Stimulated activated CD8-positive, alpha-beta memory T cell treated with anti-CD3 and anti-CD28 coated beads, Interleukin-7, amount 100 ng/mL, for 1 hour (primary cell): Measurements from ENCODE around the gene PSAPL1.

Experiments
- DNase-seq, 2 donors: peaks; one replicate each; pipeline ENCODE4 v3.0.0-alpha.2; 2020; ENCODE audit warnings: low read depth in 2 of 2

Gene PSAPL1

GRCh38 chr4:7431696-7432530 lies 2.8 kb downstream of the PSAPL1 start:
- DNase-seq: no peak

GRCh38 chr4:7430965-7431695 lies 3.6 kb downstream of the PSAPL1 start:
- no peak for DNase-seq

GRCh38 chr4:7430368-7430964 lies 4.3 kb downstream of the PSAPL1 start:
- DNase-seq: no peak

GRCh38 chr4:7429601-7430078 lies 5.1 kb downstream of the PSAPL1 start:
- DNase-seq: no peak

- DNase-seq: no peak
Measured at GRCh38 chr4:7429069-7429416, 5.7 kb downstream of the PSAPL1 start.

GRCh38 chr4:7428261-7429068 lies 6.3 kb downstream of the PSAPL1 start:
- no peak for DNase-seq

GRCh38 chr4:7427831-7428260 lies 6.9 kb downstream of the PSAPL1 start:
- no peak for DNase-seq

GRCh38 chr4:7427361-7427760 lies 7.4 kb downstream of the PSAPL1 start:
- DNase-seq: no peak

GRCh38 chr4:7426525-7427171 lies 8.1 kb downstream of the PSAPL1 start:
- DNase-seq: no peak

- no peak for DNase-seq
Measured at GRCh38 chr4:7425591-7426468, 8.9 kb downstream of the PSAPL1 start.

- no peak for DNase-seq
Measured at GRCh38 chr4:7425124-7425523, 9.6 kb downstream of the PSAPL1 start.

GRCh38 chr4:7424553-7425111 lies 10.1 kb downstream of the PSAPL1 start:
- no peak for DNase-seq

GRCh38 chr4:7423801-7424552 lies 10.8 kb downstream of the PSAPL1 start:
- DNase-seq: no peak

GRCh38 chr4:7423391-7423790 lies 11.3 kb downstream of the PSAPL1 start:
- DNase-seq: no peak

GRCh38 chr4:7422898-7423180 lies 11.9 kb downstream of the PSAPL1 start:
- no peak for DNase-seq

GRCh38 chr4:7422151-7422897 lies 12.4 kb downstream of the PSAPL1 start:
- no peak for DNase-seq

- no peak for DNase-seq
Measured at GRCh38 chr4:7421356-7422150, 13.2 kb downstream of the PSAPL1 start.

GRCh38 chr4:7420661-7421040 lies 14.1 kb downstream of the PSAPL1 start:
- DNase-seq: no peak
